ENCODE results near the gene ZMPSTE24. TPM values are rescaled to one million over a fixed set of nuclear protein-coding genes. Genes with fewer than 3 reads are reported as not detected.

Gene ZMPSTE24
- total RNA-seq, 4 donors from 2014 or later: 14.9 to 29.8 (median 27.4) TPM

DNA sequence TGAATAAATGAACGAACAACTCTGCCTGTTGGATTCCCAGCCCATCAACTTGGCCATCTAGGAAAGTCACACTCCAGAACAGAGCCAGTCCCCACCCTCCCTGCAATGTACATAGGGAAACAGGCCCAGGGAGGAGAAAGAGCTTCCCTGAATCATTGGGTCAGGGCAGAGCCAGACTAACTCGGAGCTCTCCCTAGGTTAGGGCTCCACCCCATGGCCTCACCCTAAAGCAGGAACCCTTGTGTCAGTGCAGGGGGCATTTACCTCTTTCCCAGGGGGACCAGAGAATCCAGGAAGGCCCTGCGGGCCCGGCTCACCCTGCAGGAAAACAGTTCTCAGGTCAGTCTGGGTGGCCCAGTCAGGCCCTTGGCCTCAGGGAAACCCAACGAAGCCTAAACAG lies 47.4 kb downstream of the ZMPSTE24 start:
- WGBS, 2 donors: 65% methylated on average over 4 to 5 of the region's 5 CpGs
- no peak for TF ChIP-seq POLR2A (IDR thresholded peaks at IDR 0.05)
- TF ChIP-seq, protein P1, sequence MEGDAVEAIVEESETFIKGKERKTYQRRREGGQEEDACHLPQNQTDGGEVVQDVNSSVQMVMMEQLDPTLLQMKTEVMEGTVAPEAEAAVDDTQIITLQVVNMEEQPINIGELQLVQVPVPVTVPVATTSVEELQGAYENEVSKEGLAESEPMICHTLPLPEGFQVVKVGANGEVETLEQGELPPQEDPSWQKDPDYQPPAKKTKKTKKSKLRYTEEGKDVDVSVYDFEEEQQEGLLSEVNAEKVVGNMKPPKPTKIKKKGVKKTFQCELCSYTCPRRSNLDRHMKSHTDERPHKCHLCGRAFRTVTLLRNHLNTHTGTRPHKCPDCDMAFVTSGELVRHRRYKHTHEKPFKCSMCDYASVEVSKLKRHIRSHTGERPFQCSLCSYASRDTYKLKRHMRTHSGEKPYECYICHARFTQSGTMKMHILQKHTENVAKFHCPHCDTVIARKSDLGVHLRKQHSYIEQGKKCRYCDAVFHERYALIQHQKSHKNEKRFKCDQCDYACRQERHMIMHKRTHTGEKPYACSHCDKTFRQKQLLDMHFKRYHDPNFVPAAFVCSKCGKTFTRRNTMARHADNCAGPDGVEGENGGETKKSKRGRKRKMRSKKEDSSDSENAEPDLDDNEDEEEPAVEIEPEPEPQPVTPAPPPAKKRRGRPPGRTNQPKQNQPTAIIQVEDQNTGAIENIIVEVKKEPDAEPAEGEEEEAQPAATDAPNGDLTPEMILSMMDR (IDR thresholded peaks at IDR 0.05): no peak
- H3K4me3 ChIP-seq (ENCODE audit: low read depth, poor library complexity, severe bottlenecking): no peak overlapping the region
- peak in 1 of 2 donors; percentile 32 for DNase-seq (ENCODE audit: low spot score in 2 of 2)
- intact Hi-C loops (cut with DNase I; ENCODE audit: low total_unique reads): no loop called here

DNA sequence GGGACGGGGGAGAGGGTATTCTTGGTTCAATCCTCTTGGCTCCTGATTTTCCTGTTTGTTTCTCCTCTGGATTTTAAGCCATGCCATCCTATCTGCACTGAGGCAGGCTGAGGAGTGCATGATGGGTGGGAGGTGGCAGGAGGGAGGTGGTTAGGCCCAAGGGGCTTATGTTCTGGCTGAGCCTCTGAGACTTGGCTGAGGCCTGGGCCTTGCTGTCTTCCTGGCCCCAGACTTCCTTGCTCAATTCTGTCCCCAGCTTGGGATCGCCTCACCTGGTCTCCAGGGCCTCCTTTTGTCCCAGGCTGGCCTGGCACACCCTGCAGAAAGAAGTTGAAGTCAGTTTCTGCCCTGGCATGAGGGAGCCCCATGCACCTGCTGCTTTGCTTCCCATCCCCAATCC lies 47.8 kb downstream of the ZMPSTE24 start:
- peak in 1 of 2 donors; percentile 42 for DNase-seq (ENCODE audit: low spot score in 2 of 2)
- intact Hi-C loops (cut with DNase I; ENCODE audit: low total_unique reads): no loop called here
- H3K4me3 ChIP-seq (ENCODE audit: low read depth, poor library complexity, severe bottlenecking): no peak overlapping the region
- WGBS, 2 donors: 85 to 93% methylated on average over 2 of the region's 2 CpGs
- no peak for TF ChIP-seq POLR2A (IDR thresholded peaks at IDR 0.05)
- TF ChIP-seq, protein P1 (IDR thresholded peaks at IDR 0.05): no peak

DNA sequence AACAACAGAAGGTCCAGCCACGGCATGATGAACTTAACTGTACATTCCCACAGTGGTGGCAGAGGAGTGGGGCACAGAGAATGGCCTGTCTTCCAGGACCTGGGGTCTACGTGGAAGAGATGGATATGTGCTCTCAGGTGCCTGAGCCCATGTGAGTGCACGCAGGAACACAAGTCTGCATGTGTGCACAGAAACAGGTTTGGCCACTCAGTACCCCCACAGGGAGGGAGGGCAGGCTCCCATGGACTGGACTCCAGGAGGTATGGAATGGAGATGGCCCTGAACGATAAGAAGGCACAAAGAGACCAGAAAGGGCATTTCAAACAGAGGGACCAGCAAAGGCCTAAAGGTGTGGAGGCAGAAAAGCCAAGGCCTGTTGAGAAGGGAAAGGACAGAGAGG lies 48.3 kb downstream of the ZMPSTE24 start:
- peak in 1 of 2 donors; percentile 70 for DNase-seq (ENCODE audit: low spot score in 2 of 2)
- no peak overlapping the region for H3K4me3 ChIP-seq (ENCODE audit: low read depth, poor library complexity, severe bottlenecking)
- no peak for TF ChIP-seq POLR2A (IDR thresholded peaks at IDR 0.05)
- TF ChIP-seq, protein P1 (IDR thresholded peaks at IDR 0.05): no peak
- 84 to 87% methylated on average over 4 of the region's 4 CpGs for WGBS, 2 donors
- intact Hi-C loops (cut with DNase I; ENCODE audit: low total_unique reads): no loop called here

DNA sequence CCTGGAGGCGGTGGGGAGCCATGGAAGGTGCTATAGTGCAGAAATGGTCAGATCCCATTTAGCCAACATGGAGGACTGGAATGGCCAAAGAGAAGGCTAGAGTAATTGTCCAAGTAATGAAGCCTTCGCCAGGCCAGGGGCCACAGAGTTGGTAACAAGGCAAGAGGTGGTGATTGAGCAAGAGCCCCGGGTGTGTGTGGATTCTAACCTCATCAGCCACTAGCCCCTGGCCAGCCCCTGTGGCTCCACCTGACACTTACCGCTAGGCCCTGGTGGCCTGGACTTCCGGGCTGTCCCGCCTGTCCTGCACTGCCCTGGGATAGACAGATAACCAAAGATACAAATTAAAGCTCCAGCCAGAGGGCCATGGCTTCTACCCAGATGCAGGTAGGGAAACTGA lies 49.1 kb downstream of the ZMPSTE24 start:
- TF ChIP-seq POLR2A (IDR thresholded peaks at IDR 0.05): no peak
- TF ChIP-seq, protein P1 (IDR thresholded peaks at IDR 0.05): no peak
- peak in 1 of 2 donors; percentile 65 for DNase-seq (ENCODE audit: low spot score in 2 of 2)
- WGBS, 2 donors: 91 to 96% methylated on average over 3 to 6 of the region's 6 CpGs
- intact Hi-C loops (cut with DNase I; ENCODE audit: low total_unique reads): no loop called here
- H3K4me3 ChIP-seq (ENCODE audit: low read depth, poor library complexity, severe bottlenecking): no peak overlapping the region

DNA sequence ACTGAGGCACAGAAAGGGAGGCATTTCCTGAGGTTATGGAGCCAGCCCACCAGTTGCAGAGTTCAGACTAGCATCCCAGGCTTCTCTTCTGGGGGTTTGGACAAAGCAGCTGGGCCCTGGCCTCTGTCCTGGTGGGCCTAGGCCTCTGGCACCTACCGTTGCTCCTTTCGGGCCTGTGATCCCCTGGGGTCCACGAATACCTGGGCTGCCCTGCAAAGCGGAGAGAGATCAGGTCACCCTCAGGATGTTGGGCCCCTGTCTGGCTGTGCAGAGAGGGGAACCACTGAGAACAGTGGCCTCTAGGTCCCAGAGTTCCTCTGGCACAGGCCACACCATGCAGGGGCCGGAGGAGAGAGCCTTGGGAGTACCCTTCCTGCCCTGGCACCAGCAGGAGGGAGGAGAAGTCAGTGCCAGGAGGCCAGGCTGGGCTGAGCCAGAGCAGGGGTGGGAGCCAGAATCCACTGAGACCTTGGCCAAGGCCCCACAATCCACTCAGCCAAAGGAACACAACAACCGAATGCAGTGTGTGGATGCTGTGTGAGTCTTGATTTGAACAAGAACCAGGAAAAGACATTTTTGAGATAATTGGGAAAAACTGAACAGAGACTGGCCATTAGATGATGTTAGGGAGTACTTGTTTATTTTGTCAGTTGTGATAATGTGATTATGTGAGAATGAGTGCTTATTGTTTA lies 50.1 kb downstream of the ZMPSTE24 start:
- TF ChIP-seq, protein P1 (IDR thresholded peaks at IDR 0.05): no peak
- TF ChIP-seq POLR2A (IDR thresholded peaks at IDR 0.05): no peak
- no peak overlapping the region for H3K4me3 ChIP-seq (ENCODE audit: low read depth, poor library complexity, severe bottlenecking)
- DNase-seq (ENCODE audit: low spot score in 2 of 2): peak in 1 of 2 donors; percentile 74
- WGBS, 2 donors: 72 to 78% methylated on average over 6 of the region's 6 CpGs
- intact Hi-C loops (cut with DNase I; ENCODE audit: low total_unique reads): no loop called here

Measured in lower leg skin (tissue), 4 donors.